ENCODE results near the gene COL21A1.

DNA sequence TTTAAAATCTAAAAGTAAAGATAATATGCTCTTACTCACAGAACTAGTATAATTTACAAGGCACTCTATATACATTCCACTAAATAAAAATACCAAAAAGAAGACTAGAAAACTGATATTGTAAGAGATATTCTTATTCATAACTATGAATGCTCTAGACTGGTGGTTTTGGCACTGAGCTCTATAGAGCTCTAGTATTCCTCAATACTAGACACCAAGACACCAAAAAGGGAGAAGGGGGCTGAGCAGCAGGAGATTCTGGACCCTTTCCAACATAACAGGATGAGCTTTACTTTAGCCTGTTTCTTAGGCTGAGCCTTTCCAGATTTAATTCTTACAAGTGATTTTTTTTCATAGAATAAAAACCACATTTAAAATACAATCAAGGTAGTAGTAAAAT lies 173.6 kb downstream of the COL21A1 start:
- TF ChIP-seq CTCF (IDR thresholded peaks at IDR 0.05) (no peak), POLR2AphosphoS5 (IDR thresholded peaks at IDR 0.05) (no peak), EP300 (IDR thresholded peaks at IDR 0.05) (no peak), POLR2A (IDR thresholded peaks at IDR 0.05) (no peak)
